ENCODE results near the gene LGALS1.

LGALS1 gene

GRCh38 chr22:37674951-37675929 lies at the start of gene LGALS1:
Gene LGALS1, plus strand, starts transcription at chr22:37675636. Its CDS starts 67 bp downstream, at chr22:37675703.
- no peak within 1 kb of the TSS for H3K4me3 ChIP-seq (ENCODE audit: low read depth, low read length)

GRCh38 chr22:37625737-37626136 lies 49.7 kb upstream of the LGALS1 start:
- no peak overlapping the region for H3K4me3 ChIP-seq (ENCODE audit: low read depth, low read length)

- H3K4me3 ChIP-seq (ENCODE audit: low read depth, low read length), result no peak overlapping the region
Measured at GRCh38 chr22:37626144-37626543, 49.3 kb upstream of the LGALS1 start.

- H3K4me3 ChIP-seq (ENCODE audit: low read depth, low read length), result no peak overlapping the region
Measured at GRCh38 chr22:37626556-37627075, 48.8 kb upstream of the LGALS1 start.

DNA sequence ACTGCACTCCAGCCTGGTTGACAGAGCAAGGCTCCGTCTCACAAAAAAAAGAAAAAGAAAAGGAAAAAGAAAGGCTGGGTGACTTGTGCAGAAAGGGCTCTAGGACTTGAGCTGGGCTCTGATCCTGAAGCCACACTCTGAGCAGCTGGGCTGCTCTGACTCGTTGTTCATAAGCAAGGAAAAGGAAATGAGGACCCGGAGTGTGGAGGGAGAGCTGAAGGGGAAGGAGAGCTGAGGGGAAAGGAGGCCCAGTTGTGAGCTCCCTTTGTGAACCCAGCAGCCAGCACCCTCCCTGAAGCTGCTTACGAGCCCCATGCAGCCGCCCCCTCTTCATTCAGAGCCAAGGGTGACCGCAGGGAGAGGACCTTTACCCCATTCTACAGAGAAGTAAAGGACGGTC lies 48.3 kb upstream of the LGALS1 start:
- H3K4me3 ChIP-seq (ENCODE audit: low read depth, low read length), result no peak overlapping the region

DNA sequence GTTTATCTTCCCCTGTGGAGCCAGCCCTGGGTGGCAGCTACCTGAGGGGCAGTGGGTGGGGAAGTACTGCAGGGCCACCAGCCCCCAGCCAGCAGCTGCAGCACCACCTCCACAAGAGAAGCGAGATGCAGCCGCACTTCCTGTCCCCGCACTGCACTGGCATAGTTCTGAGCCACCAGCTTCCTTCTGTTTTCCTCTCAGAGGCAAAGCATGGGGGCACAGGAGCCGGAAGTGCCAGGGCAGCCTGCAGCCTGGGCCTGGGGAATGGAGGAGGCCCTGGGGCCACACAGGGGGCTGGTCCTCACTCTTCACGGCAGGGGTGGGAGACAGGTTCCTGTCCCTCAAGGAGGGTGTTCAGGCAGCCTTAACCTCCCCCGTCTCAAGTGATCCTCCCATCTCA lies 47.9 kb upstream of the LGALS1 start:
- no peak overlapping the region for H3K4me3 ChIP-seq (ENCODE audit: low read depth, low read length)

DNA sequence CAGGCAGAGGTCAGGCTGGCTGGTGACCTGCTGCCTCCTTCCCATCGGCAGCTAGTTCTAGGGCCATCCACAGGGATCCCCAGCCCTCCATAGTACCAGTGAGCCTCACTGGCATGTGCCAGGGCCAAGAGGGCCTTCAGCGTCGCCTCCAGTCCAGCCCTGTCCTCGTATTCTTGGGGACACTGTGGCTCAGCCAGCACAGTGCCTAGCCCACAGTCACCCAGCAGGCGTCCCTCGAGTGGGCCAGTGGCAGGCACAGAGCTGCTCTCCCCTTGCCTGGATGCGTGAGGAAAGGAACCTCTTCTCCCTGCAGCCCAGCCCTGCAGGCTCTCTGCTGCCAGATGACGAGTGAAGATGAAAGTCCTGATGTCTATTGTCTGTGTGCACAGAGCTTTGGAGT lies 46.6 kb upstream of the LGALS1 start:
- no peak overlapping the region for H3K4me3 ChIP-seq (ENCODE audit: low read depth, low read length)

DNA sequence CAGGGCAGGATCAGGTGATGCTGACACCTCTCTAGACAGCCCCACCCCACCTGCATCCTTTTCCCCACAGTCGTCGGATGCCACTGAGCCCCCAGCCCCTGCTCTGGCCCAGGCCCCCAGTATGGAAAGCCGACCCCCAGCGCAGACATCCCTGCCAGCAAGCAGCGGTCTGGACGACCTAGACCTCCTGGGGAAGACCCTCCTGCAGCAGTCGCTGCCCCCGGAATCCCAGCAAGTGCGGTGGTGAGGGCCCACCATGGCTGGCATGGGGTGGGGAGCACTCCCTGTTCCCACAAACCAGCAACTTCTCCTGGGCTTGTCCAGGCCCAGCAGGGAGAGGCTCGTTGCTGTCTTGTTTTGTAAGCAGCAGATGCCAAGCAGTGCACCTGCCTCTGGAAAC lies 45.5 kb upstream of the LGALS1 start:
- no peak overlapping the region for H3K4me3 ChIP-seq (ENCODE audit: low read depth, low read length)

DNA sequence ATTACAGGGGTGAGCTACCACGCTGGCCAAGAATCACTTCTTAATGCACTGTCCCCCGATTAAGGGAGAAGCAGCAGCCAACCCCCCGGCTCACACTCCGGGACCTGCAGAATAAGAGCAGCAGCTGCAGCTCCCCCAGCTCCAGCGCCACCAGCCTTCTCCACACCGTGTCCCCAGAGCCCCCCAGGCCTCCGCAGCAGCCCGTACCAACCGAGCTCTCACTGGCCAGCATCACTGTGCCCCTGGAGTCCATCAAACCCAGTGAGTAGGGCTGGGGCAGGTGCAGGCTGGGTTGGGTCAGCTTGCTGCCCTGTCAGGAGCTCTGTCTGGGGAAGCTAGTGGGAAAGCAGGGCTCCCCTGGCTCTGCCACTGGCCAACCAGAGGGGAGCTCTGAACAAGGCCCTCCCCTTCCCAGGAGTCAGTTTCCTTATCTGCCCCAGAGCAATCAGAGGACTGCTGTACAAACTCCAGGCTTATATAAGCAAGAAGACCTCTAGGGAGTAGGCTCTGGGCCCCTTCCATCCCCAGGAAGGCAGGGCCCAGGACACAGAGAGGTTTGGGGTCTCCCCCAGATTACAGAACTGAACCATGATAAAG lies 44.5 kb upstream of the LGALS1 start:
- no peak overlapping the region for H3K4me3 ChIP-seq (ENCODE audit: low read depth, low read length)

DNA sequence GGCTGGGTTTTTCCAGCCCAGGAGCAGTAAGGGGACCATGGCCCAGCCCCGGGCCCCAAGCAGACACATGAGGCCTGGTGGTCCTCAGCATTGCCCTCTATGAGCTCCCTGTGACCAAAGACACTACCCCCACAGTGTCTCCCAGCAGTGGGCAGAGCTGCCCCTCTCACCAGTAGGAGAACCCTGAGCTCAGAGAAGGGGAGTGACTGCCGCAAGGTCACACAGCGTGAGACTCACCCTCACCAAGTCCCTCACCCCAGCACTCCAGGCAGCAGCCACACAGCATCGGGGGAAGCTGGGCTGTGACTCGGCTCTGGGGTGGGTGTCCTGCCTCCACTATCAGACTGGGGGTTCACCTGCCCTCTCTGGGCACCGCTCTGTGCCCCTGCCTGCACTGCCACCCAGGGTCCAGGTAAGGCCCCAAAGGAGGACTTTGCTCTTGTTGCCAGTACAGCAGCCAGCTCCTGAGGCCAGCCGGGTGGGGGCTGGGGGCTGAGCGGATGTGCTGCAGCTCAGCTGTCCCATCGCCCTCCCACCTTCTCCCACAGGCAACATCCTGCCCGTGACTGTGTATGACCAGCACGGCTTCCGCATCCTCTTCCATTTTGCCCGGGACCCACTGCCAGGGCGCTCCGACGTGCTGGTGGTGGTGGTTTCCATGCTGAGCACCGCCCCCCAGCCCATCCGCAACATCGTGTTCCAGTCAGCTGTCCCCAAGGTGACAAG lies 43.8 kb upstream of the LGALS1 start:
- no peak overlapping the region for H3K4me3 ChIP-seq (ENCODE audit: low read depth, low read length)

GRCh38 chr22:37632174-37633088 lies 43.0 kb upstream of the LGALS1 start:
- no peak overlapping the region for H3K4me3 ChIP-seq (ENCODE audit: low read depth, low read length)

DNA sequence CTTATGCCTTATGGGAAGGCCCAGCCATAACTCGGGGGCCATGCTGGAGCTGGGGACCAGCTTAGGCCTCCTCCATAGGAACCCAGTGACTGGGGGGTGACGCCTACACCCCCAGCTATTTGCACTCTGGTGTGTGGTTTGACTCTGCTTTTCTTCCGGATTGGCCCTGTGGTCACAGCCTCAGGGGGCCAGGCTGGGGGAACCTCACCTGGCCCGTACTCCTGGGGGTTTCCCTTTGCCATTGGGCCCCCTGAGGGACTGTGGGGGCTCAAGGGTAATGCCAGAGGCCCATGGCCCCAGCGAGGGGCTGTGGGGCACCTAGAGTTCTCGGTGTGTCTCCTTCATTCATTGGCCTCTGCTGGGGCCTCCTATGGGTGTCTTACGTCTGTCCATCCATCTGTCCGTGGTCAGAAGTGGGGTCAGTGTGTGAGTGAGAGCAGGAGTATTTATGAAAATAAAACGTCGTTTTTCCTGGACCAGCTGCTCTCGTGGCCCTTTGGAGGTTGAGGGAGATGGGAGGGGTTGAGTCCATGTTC lies 42.3 kb upstream of the LGALS1 start:
- H3K4me3 ChIP-seq (ENCODE audit: low read depth, low read length), result no peak overlapping the region

- no peak overlapping the region for H3K4me3 ChIP-seq (ENCODE audit: low read depth, low read length)
Measured at GRCh38 chr22:37633625-37634416, 41.6 kb upstream of the LGALS1 start.

GRCh38 chr22:37634417-37634924 lies 41.0 kb upstream of the LGALS1 start:
- no peak overlapping the region for H3K4me3 ChIP-seq (ENCODE audit: low read depth, low read length)

GRCh38 chr22:37635157-37635556 lies 40.3 kb upstream of the LGALS1 start:
- H3K4me3 ChIP-seq (ENCODE audit: low read depth, low read length), result no peak overlapping the region

DNA sequence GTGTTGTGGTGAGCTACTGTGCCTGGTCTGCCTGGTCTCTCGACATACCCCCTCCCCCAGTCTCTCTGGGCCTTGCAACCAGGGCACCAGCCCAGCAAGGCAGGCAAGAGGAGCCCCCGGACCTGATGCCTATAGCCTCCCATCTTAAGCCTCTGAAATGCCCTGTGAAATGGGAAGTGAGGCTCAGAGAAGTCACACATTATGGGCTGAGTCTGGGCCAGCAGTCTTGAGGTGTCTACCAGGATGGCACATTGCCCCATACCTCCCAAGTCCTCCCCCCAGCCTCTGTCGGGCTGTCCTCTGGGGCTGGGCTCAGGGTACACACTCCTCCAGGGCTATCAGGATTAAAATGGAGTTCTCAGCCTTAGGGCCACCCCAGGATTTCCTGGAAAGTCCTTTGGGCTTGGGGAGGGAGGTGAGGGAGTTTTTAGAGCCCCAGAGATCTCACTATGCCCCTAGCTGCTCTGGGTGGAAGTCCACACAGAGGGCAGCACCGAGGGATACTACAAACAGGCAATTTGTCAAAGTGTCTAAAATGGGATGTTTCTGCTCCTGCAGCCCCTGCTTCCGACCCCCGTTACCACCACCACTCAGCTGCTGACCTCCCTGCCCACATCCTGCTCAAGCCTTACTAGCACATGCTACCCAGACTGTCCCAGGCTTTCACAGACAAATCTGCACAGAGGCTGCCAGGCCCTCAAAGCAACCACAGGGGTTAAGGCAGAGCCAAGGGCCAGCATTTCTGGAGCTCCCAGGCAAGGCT lies 39.1 kb upstream of the LGALS1 start:
- H3K4me3 ChIP-seq (ENCODE audit: low read depth, low read length), result no peak overlapping the region

GRCh38 chr22:37636949-37637273 lies 38.5 kb upstream of the LGALS1 start:
- H3K4me3 ChIP-seq (ENCODE audit: low read depth, low read length), result no peak overlapping the region

DNA sequence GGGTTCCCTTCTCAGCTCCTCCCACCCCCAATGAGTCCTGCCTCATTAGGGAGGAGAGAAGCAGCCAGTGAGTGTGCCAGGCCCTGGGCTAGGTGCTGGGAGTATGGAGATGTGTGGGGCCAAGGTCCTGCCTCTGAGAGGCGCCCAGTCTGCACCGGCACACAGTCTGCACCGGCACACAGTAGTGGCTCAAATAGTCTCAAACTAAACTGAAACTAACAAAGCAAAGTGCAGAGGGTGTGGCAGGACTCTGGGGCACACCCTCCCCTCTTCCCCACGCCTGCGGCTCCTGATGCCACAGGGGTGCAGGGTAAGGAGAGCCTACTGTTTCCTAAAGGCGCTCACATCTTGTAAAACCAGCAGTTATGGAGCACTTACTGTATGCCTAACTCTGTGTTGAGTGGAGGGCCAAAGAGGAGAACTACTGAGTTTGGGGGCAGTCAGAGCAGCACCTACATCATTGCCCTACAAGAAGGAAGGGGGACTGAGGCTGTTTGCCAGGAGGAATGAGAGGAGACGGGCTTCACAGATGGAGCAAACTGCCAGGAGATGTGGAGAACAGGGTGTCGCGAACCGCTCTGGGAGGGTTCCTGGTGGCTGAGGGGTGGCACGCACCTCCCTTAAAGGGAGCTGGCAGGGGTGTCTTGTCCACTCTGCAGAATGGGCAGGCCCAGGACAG lies 36.9 kb upstream of the LGALS1 start:
- H3K4me3 ChIP-seq (ENCODE audit: low read depth, low read length), result no peak overlapping the region
